ENCODE results near the gene ZNF92.

- TF ChIP-seq CTCF (conservative IDR thresholded peaks at IDR 0.05; ENCODE audit: low read length) (no peak), EZH2phosphoT487 (IDR thresholded peaks at IDR 0.05; ENCODE audit: borderline replicate concordance, low read depth, low read length) (no peak)
These were observed 30.4 kb downstream of the ZNF92 start for GRCh38 chr7:65404020-65404419.

Data from OCI-LY7 (cell line).